Renal cortical epithelial cell (primary cell): Measurements from ENCODE around the gene DOCK7. TPM values are rescaled to one million over a fixed set of nuclear protein-coding genes. Genes with fewer than 3 reads are reported as not detected.
A peak's percentile ranks its signal among the peaks of the same experiment; 100 is the strongest.
"Not testable (repeated sequence)": the region's sequence is repeated elsewhere in the genome, so short reads cannot be mapped to it uniquely, and the experiment has no call there.

Experiments used
- DNase-seq: peaks from one replicate; pipeline ENCODE4 v3.0.0-alpha.2; 2011; ENCODE audit warnings: low read depth
- total RNA-seq: library from RNA; depleted of rRNA; stranded (reverse); fragments of >200 nt; gene quantifications from 2 replicates; pipeline ENCODE4 v1.2.3, GENCODE V29; 2014

The DOCK7 gene
- total RNA-seq, 1 donor from 2014 or later = 132 TPM

GRCh38 chr1:62529227-62529626, 159.0 kb downstream of the DOCK7 start:
- no peak for DNase-seq

- no peak for DNase-seq
Observed at GRCh38 chr1:62528015-62528414, 160.2 kb downstream of the DOCK7 start.

DNA sequence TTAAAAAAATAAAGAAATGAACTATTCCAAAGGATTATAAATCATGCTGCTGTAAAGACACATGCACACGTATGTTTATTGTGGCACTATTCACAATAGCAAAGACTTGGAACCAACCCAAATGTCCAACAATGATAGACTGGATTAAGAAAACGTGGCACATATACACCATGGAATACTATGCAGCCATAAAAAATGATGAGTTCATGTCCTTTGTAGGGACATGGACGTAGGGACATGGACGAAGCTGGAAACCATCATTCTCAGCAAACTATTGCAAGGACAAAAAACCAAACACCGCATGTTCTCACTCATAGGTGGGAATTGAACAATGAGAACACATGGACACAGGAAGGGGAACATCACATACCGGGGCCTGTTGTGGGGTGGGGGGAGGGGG, 160.8 kb downstream of the DOCK7 start:
- not testable (repeated sequence) for DNase-seq

GRCh38 chr1:62523860-62524259, 164.3 kb downstream of the DOCK7 start:
- DNase-seq = no peak

DNA sequence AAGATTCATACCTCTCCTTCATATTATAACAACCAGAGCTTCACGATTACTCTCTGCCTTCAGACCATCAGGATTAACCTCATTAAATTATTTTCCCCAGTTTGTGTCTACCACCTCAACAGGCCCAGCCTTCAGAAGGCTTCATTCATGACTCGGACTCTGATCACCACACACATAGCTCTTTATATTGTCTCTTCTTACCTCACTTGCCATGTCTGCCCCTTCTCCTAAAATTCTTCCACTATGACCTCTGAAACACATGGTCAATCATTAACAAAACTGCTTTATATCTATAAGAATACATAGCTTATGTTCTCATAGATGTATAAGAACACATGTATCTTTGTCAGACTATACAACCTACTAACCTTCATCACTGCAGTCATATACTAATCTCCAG, 171.6 kb downstream of the DOCK7 start:
- DNase-seq = peak; percentile 65

DNA sequence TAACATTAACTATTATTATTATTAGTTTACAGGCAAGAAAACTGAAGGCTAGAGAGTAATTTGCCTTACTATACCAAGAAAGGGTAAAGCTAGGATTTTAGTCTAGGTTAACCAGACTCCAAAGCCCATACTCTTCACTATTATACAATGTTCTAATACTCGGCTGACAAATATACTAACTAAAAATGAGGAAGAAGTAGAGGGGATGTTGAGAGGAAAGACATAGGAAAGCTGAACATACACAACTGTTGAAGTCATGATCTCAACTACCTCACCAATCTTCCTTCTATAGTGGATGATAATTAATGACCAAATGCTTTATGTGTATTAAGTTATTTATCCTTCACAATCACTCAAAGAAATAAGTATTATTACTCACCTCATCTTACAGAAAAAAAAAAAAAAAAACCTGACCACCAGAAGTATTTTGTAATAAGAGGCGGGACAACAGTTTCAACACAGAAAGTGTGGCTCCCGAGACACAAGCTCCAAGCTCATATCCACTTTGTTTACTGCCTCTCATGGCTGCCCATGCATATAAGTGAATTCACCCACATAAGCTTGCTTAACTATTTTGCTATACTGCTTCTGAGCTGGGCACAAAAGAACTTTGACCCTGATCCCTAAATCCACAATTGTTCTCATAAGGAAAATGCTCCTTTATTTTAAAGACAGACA, 173.3 kb downstream of the DOCK7 start:
- DNase-seq = peak; percentile 97

GRCh38 chr1:62513013-62513412, 175.2 kb downstream of the DOCK7 start:
- no peak for DNase-seq

GRCh38 chr1:62509028-62509427, 179.2 kb downstream of the DOCK7 start:
- DNase-seq = no peak

DNA sequence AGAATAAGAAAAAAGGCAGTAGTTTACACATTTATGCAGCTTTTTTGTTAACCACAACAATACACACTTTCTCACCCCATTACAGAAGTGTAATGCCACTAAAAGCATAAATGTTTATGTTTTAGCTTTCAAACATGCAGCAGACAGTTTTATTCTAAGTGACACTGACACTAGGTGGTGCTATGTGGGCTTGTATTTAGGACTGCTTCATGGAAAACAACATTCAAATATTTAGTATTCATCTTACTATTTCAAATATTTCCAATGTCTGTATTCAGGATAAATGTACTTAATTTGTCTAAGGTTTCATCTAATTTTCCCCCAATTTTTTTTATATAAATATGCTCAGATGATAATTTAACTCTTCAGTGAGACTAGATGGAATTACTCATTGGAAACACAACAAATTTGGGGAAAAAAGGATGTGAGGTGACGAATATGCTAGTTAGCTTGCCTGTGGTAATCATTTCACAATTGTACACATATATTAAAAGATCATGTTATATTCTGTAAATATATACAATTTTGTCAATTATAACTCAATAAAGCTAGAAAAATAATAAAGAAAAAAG, 179.9 kb downstream of the DOCK7 start:
- peak; percentile 58 for DNase-seq

DNA sequence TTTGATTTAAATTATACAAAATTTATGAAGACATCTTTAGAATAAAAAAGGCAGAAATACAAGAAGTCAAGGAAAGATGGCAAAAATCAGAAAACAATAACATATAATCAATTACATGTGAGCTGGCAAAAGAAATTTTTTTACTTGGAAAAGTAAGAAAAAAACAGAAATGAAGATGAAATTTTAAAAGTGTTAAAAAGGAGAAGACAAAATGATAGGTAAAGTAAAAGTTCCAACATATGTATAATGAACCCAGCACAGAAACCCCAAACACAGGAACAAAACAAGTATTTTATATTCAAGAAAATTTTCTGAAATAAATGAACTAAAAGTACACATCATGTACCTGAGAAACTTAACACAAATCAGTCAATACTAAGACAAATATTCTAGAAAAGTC, 188.0 kb downstream of the DOCK7 start:
- no peak for DNase-seq

- no peak for DNase-seq
Observed at GRCh38 chr1:62494137-62494536, 194.0 kb downstream of the DOCK7 start.

DNA sequence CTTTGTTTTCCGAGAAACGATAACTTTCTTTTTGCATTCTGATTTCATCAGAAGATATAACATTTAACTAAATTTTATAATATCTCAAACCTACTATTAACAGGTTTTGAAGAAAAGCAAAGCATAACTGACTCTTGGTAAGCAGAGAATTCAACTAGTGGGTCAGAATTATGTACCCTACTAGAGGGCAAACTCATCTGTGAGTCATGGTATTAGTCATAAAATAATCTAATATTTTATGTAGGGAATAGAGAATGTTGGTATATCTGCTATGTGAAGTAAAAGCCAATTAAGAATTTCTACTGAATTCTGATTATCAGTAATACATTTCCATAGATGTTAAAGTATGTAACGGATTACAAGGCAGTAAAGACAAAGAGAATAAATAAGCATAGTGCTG, 194.5 kb downstream of the DOCK7 start:
- no peak for DNase-seq

DNA sequence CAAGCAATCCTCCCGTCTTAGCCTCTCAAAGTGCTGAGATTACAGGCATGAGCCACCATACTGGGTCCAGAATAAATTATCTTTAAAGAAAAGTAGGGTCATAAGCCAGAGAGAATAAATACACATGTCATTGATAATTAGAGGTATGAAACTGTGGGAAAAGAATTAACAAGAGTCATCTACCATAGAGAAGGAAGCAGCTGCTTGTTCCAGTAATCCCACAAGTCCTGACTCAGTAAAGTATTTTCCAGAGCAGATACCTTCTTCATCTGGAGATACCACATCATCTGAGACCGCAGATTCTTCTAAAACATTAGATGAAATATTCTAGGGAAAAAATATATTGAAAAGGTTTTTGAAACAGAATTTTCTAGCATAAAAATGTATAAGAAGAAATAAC, 195.7 kb downstream of the DOCK7 start:
- DNase-seq = no peak

GRCh38 chr1:62487956-62488355, 200.2 kb downstream of the DOCK7 start:
- DNase-seq = no peak

- no peak for DNase-seq
Observed at GRCh38 chr1:62484824-62485468, 203.2 kb downstream of the DOCK7 start.

DNA sequence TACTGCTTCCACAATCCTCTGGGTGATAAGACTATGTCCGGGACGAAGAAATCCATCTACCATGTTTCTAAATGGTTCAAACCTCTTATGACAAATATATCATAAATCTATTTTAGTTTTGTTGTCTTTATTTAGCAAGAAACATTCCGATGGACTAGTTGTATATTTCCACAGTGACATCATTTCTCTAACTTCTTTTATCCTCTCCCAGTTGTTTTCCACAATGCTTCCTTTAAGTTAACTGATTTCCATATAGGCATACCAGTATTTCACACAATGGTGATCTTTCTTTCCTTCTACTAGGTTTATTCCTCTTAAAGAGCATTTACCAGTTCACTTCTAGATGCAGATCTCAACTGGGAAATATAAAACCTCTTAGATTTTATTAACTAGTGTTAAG, 206.5 kb downstream of the DOCK7 start:
- DNase-seq = no peak

GRCh38 chr1:62476525-62477219, 211.5 kb downstream of the DOCK7 start:
- no peak for DNase-seq

DNA sequence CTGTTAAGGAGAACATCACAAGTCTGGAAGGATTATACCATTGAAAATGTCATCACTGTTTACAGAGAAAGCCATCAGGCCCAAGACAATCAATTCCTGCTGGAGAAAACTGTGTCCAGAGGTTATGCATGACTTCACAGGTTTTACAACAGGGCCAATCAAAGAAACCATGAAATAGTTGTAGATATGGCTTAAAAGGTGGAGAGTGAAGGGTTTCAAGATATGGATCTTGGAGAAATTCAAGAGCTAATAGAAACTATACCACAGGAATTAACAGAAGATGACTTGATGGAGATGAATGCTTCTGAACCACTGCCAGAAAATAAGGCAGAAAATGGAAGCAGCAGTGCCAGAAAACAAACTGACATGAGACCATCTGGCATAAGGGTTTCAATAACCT, 221.1 kb downstream of the DOCK7 start:
- DNase-seq = no peak

DNA sequence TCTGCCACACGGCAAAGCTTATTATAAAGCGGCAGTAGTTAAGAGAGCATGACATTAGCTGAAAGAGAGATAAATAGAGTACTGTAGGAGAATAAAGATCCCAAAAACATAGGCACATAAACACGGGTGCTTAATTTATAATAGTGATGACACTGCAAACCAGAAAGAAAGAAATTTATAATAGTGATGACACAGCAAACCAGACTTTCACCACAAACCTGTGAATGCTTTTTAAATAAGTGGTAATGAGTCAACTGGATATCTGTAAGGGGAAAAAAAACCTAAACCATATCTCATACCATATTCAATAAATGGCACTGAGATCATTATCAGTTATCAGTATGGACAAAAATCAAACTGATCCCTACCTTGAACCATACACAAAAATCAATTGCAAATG, 225.8 kb downstream of the DOCK7 start:
- DNase-seq = peak; percentile 18

- DNase-seq = no peak
Observed at GRCh38 chr1:62457955-62458354, 230.2 kb downstream of the DOCK7 start.

GRCh38 chr1:62452951-62453350, 235.2 kb downstream of the DOCK7 start:
- no peak for DNase-seq

GRCh38 chr1:62450301-62450700, 237.9 kb downstream of the DOCK7 start:
- no peak for DNase-seq
